GM10248 (cell line): ENCODE measurements around the gene COX8A.
A peak's percentile ranks its signal among the peaks of the same experiment; 100 is the strongest.

Experiments used
- CTCF ChIA-PET: fragments of 300-600 bp; sonication (Branson Sonifier 250); formaldehyde crosslinking; extraction: SDS; loops from one replicate; lab custom pipeline; 2021; ENCODE audit warnings: antibody characterized with exemption; lab: Yijun Ruan, JAX
- POLR2A ChIA-PET: fragments of 350-650 bp; sonication (Branson Sonifier 250); formaldehyde crosslinking; extraction: SDS; loops from one replicate; lab custom pipeline; 2020; ENCODE audit warnings: antibody characterized with exemption; lab: Yijun Ruan, JAX
- DNase-seq: peaks from one replicate; pipeline ENCODE4 v3.0.0; 2012; ENCODE audit errors: extremely low spot score
- CTCF ChIP-seq: IDR thresholded peaks from 2 replicates; pipeline ENCODE4 v1.5.1; 2012; ENCODE audit warnings: mild to moderate bottlenecking, low read depth; ENCODE audit errors: extremely low read depth, missing control alignments, control extremely low read depth

The COX8A gene

GRCh38 chr11:63974259-63975143, at the start of gene COX8A:
Gene COX8A (plus strand): TSS chr11:63974620. CDS start chr11:63974681, 61 bp downstream.
- ChIA-PET POLR2A (no interaction called here), CTCF (interaction anchor here (1.3 kb wide), 1 partner anchor 137 kb away, joined by 5 read pairs; no protein-coding TSS in a partner anchor)
- DNase-seq = peak; percentile 98
- peak; percentile 32 for TF ChIP-seq CTCF

- ChIA-PET CTCF (interaction anchor here (0.8 to 1.6 kb wide), 3 partner anchors 9 to 93 kb away, joined by 3 to 14 read pairs (median 4); no protein-coding TSS in a partner anchor), POLR2A (no interaction called here)
- no peak for DNase-seq
- no peak for TF ChIP-seq CTCF
These were observed 44.8 kb upstream of the COX8A start for GRCh38 chr11:63929616-63930015.

- ChIA-PET POLR2A (no interaction called here), CTCF (interaction anchor here (1.2 kb wide), 1 partner anchor 94 kb away, joined by 5 read pairs; no protein-coding TSS in a partner anchor)
- no peak for DNase-seq
- no peak for TF ChIP-seq CTCF
These were observed 43.4 kb upstream of the COX8A start for GRCh38 chr11:63931045-63931444.

- ChIA-PET POLR2A (no interaction called here), CTCF (interaction anchor here (1.0 to 1.2 kb wide), 2 partner anchors 11 to 95 kb away, joined by 3 to 5 read pairs; no protein-coding TSS in a partner anchor)
- TF ChIP-seq CTCF = no peak
- DNase-seq = no peak
These were observed 42.5 kb upstream of the COX8A start for GRCh38 chr11:63931876-63932275.

GRCh38 chr11:63933459-63933858, 41.0 kb upstream of the COX8A start:
- DNase-seq = no peak
- no peak for TF ChIP-seq CTCF
- ChIA-PET CTCF (interaction anchor here (0.9 to 1.9 kb wide), 2 partner anchors 12 to 13 kb away, joined by 3 to 11 read pairs; no protein-coding TSS in a partner anchor), POLR2A (no interaction called here)

- POLR2A ChIA-PET = no interaction called here
- no peak for DNase-seq
- CTCF ChIA-PET = interaction anchor here (0.9 to 2.1 kb wide), 4 partner anchors 18 to 101 kb away, joined by 3 to 6 read pairs (median 4); no protein-coding TSS in a partner anchor
- no peak for TF ChIP-seq CTCF
These were observed 36.5 kb upstream of the COX8A start for GRCh38 chr11:63937713-63938478.
